Ascending aorta (tissue), 2 donors: ENCODE data around the gene HELT. TPM values are rescaled to one million over a fixed set of nuclear protein-coding genes. Genes with fewer than 3 reads are reported as not detected.

Experiments used
- DNase-seq, 2 donors: peaks; one replicate each; pipeline ENCODE4 v3.0.0-alpha.2; 2019; ENCODE audit warnings: low spot score in 2 of 2
- H3K27ac ChIP-seq, 2 donors: fragments of 200-600 bp; sonication (generic); one replicate each; pipeline ENCODE4 v1.5.1; 2016 to 2017; ENCODE audit warnings: mild to moderate bottlenecking in 1 of 2
- H3K27me3 ChIP-seq: fragments of 200-600 bp; sonication (generic); one replicate; pipeline ENCODE4 v1.5.1; 2017
- H3K36me3 ChIP-seq, 2 donors: fragments of 200-600 bp; sonication (generic); one replicate each; pipeline ENCODE4 v1.5.1; 2016
- H3K4me1 ChIP-seq, 2 donors: fragments of 200-600 bp; sonication (generic); one replicate each; pipeline ENCODE4 v1.5.1; 2016 to 2017; ENCODE audit warnings: mild to moderate bottlenecking in 1 of 2
- H3K4me3 ChIP-seq, 2 donors: fragments of 200-600 bp; sonication (generic); one replicate each; pipeline ENCODE4 v1.5.1; 2016 to 2017; ENCODE audit warnings: mild to moderate bottlenecking in 1 of 2
- H3K9me3 ChIP-seq, 2 donors: fragments of 200-600 bp; sonication (generic); one replicate each; pipeline ENCODE4 v1.5.1; 2016
- intact Hi-C: fragments of 100-400 bp; cut with DNase I; formaldehyde crosslinking; loops from one replicate; pipeline ENCODE4 v1.15.1; 2023
- total RNA-seq: library from RNA; depleted of rRNA; stranded (reverse); fragments of >200 nt; gene quantifications from one replicate; pipeline ENCODE4 v1.1.0, GENCODE V29; 2016
- TF ChIP-seq, protein P1 (sequence below), 3 experiments: fragments of 200-600 bp in 2 of 3; fragments of 450-650 bp in 1 of 3; sonication (generic) in 2 of 3; IDR thresholded peaks; one replicate each; pipeline ENCODE4 v1.5.1; 2016 to 2019; ENCODE audit warnings: antibody characterized with exemption in 3 of 3, mild to moderate bottlenecking in 1 of 3, moderate library complexity in 1 of 3

The HELT gene
- total RNA-seq, 1 donor from 2014 or later, result not detected

DNA sequence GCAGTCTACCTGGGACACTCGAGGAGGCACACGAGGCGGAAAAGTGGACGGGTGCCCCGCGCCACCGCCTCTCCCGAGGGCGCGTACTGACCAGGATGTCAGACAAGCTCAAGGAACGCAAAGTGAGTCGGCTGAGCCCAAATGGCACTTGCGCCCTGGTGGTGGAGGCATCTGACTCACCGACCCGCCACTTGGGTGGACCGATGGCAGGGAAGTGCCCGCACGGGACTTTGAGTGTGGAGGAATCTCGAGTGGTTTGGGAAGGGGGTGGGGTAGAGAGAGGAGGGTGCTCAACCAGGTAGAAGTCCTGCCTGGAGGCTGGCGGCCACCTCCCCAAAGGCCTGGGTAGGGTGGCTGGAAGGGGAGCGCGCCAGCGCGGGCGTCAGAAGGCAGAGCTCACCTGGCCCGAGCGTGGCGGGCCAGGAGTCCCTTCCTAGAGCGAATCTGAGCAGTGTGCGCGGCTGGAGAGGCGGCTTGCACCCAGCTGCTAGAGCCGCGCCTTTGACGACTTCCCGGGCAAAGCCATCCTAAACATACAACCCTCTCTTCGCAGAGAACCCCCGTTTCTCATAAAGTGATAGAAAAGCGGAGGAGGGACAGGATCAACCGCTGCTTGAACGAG, 655 bp downstream of the HELT start:
- Histone ChIP-seq H3K4me1 (peaks cover 3 to 23% of the 10 kb centered on the region in 2 donors), H3K4me3 (peak overlapping the region; percentile 42 to 58), H3K27me3 (peaks cover 14% of the 10 kb centered on the region), H3K27ac (no peak overlapping the region), H3K36me3 (no peaks in the 10 kb centered on the region), H3K9me3 (no peaks in the 10 kb centered on the region)
- intact Hi-C loops, result no loop called here
- TF ChIP-seq, protein P1, sequence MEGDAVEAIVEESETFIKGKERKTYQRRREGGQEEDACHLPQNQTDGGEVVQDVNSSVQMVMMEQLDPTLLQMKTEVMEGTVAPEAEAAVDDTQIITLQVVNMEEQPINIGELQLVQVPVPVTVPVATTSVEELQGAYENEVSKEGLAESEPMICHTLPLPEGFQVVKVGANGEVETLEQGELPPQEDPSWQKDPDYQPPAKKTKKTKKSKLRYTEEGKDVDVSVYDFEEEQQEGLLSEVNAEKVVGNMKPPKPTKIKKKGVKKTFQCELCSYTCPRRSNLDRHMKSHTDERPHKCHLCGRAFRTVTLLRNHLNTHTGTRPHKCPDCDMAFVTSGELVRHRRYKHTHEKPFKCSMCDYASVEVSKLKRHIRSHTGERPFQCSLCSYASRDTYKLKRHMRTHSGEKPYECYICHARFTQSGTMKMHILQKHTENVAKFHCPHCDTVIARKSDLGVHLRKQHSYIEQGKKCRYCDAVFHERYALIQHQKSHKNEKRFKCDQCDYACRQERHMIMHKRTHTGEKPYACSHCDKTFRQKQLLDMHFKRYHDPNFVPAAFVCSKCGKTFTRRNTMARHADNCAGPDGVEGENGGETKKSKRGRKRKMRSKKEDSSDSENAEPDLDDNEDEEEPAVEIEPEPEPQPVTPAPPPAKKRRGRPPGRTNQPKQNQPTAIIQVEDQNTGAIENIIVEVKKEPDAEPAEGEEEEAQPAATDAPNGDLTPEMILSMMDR (IDR thresholded peaks at IDR 0.05), result no peak
- DNase-seq, result no peak

DNA sequence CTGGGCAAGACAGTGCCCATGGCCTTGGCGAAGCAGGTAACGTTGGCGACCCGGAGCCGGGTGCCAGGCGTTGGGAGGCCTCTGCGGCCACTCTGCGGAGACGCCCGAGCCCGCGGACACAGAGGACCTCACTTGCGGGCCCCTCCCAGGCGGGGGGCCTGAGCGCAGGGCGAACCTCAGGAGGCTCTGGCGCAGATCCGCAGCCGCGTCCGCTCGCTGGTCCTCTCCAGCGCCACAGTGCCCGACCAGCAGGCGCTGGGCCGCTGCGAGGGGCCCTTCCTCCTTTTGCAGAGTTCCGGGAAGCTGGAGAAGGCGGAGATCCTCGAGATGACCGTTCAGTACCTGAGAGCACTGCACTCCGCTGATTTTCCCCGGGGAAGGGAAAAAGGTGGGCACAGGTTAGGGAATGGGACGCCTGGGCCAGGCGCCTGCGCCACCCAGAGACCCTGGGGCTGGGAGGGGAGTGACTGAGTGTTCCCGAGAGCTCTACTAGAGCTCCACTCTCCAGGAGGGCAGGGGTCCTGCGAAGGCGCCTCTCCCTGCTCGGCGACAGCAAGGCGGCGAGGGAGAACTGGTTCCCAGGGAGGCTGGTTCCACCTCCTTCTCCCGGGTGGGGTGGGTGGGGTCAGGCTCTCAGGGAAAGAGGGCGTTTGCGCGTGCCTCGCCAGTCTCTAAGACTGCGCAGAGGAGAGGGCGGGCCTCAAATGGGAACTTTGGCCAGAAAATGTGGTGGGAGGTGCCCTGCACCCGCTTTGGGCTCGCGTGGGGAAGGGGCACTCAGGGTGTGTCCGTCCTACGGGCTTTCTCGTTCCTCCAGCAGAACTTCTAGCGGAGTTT, 1.4 kb downstream of the HELT start:
- DNase-seq, result no peak
- intact Hi-C loops, result no loop called here
- Histone ChIP-seq H3K27me3 (peaks cover 14% of the 10 kb centered on the region), H3K4me1 (peaks cover 3 to 23% of the 10 kb centered on the region in 2 donors), H3K36me3 (no peaks in the 10 kb centered on the region), H3K4me3 (peak overlapping the region; percentile 42 to 58), H3K27ac (no peak overlapping the region), H3K9me3 (no peaks in the 10 kb centered on the region)
- TF ChIP-seq, protein P1 (IDR thresholded peaks at IDR 0.05), result no peak

DNA sequence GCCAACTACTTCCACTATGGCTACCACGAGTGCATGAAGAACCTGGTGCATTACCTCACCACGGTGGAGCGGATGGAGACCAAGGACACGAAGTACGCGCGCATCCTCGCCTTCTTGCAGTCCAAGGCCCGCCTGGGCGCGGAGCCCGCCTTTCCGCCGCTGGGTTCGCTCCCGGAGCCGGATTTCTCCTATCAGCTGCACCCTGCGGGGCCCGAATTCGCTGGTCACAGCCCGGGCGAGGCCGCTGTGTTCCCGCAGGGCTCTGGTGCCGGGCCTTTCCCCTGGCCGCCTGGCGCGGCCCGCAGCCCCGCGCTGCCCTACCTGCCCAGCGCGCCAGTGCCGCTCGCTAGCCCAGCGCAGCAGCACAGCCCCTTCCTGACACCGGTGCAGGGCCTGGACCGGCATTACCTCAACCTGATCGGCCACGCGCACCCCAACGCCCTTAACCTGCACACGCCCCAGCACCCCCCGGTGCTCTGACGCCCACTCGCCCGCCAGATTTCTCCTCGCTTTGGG, 2.1 kb downstream of the HELT start:
- Histone ChIP-seq H3K27me3 (peaks cover 14% of the 10 kb centered on the region), H3K27ac (no peak overlapping the region), H3K4me3 (peak overlapping the region; percentile 42 to 58), H3K9me3 (no peaks in the 10 kb centered on the region), H3K4me1 (peaks cover 3 to 23% of the 10 kb centered on the region in 2 donors), H3K36me3 (no peaks in the 10 kb centered on the region)
- no peak for DNase-seq
- TF ChIP-seq, protein P1 (IDR thresholded peaks at IDR 0.05), result no peak
- intact Hi-C loops, result no loop called here

DNA sequence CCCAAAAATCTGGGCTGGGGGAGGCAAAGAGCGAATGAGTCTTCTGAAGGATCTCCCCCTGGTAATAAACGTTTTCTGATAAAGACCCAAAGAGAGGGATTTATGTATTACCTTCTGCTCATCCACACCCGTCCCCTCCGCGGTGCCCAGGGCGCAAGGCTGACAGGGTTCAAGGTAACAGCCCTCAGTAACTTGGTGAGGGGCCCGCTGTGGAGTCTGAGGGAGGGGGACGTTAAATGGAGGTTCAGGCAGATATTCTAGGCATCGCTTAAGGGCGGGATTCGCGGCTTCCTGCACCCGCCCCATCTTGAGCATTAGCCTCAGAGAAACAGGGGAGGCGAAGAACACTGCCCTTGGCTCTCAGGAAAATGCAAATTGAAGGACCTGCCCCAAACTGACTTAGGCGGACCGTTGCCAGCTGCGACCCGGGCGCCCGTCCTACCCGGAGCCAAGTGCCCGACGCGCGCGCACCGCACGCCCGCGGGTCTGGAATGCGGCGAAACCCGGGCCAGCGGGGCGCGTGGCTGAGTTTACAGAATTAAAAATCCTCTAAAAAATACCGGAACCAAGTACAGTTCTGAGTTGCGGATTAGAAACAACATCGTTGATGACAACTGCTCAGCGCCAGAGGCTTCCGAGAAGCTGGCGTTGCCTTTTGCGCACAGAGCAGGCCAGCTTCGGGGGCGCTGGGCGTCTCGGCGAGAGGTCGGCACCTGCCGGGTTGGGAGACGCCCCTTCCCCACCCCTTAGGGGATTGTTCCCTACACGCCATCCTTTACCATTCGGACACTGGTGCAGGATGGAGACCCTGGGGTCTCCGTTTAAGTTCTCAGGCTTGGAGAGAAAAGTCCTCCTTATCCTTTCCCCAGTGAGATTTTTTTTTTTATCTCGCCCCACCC, 2.8 kb downstream of the HELT start:
- Histone ChIP-seq H3K4me1 (peaks cover 3 to 23% of the 10 kb centered on the region in 2 donors), H3K4me3 (peak overlapping the region; percentile 42 to 58), H3K27ac (no peak overlapping the region), H3K36me3 (no peaks in the 10 kb centered on the region), H3K27me3 (peaks cover 14% of the 10 kb centered on the region), H3K9me3 (no peaks in the 10 kb centered on the region)
- TF ChIP-seq, protein P1 (IDR thresholded peaks at IDR 0.05), result no peak
- DNase-seq, result no peak
- intact Hi-C loops, result no loop called here

DNA sequence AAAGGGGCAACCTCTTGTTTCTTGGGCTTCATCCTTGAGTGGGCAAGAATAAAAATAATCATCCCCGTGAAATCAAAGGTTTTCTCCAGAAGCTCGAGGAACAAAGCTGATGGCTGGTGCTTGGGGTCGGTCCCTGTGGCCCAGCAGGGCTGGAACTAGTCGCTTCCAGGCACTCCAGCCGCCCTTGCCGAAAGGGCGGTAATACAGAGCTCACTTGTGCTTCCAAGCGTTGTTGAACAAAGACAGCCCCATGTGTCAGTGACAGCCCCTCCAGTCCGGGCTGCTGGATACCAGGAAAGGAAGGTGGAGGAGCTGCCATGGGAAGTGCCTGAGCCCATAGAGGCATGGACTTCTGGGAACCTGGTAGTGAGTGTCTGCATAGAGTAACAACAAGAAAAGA, 5.2 kb downstream of the HELT start:
- TF ChIP-seq, protein P1 (IDR thresholded peaks at IDR 0.05), result no peak
- intact Hi-C loops, result no loop called here
- Histone ChIP-seq H3K27me3 (peaks cover 8% of the 10 kb centered on the region), H3K4me3 (no peak overlapping the region), H3K36me3 (no peaks in the 10 kb centered on the region), H3K27ac (no peak overlapping the region), H3K9me3 (no peaks in the 10 kb centered on the region), H3K4me1 (peaks cover 3 to 22% of the 10 kb centered on the region in 2 donors)
- DNase-seq, result no peak
